NOMO-1 treated with dmso at 0.1 percent for 144 hours (cell line): ENCODE measurements around the gene CREB3L4.
"Not testable (repeated sequence)": the region's sequence is repeated elsewhere in the genome, so short reads cannot be mapped to it uniquely, and the experiment has no call there.

Experiments used
- DNase-seq: peaks from one replicate; lab custom pipeline; 2025; ENCODE audit not compliant: unreplicated experiment; lab: John Stamatoyannopoulos, UW

The CREB3L4 gene

GRCh38 chr1:153985341-153985912 is 17.7 kb downstream of the CREB3L4 start:
- no peak for DNase-seq

- peak; percentile 38 for DNase-seq
Observed at GRCh38 chr1:153985941-153986761, 18.4 kb downstream of the CREB3L4 start, which contains the start of gene RAB13. Gene RAB13 (minus strand): TSS chr1:153986339. CDS start chr1:153986236, 103 bp downstream.

GRCh38 chr1:153987621-153988020 is 19.9 kb downstream of the CREB3L4 start:
- DNase-seq: no peak

- DNase-seq: peak; percentile 97
Observed at GRCh38 chr1:153990468-153991150, 22.9 kb downstream of the CREB3L4 start, which contains the start of gene RPS27. Gene RPS27 (plus strand): TSS chr1:153990762. CDS start chr1:153990797, 35 bp downstream.

GRCh38 chr1:153991151-153991630 is 23.5 kb downstream of the CREB3L4 start:
- DNase-seq: no peak

- DNase-seq: no peak
Observed at GRCh38 chr1:153991806-153992205, 24.1 kb downstream of the CREB3L4 start.

- no peak for DNase-seq
Observed at GRCh38 chr1:153995202-153995601, 27.5 kb downstream of the CREB3L4 start.

GRCh38 chr1:153995640-153996039 is 27.9 kb downstream of the CREB3L4 start:
- DNase-seq: no peak

- not testable (repeated sequence) for DNase-seq
Observed at GRCh38 chr1:153996882-153997281, 29.2 kb downstream of the CREB3L4 start.

- DNase-seq: no peak
Observed at GRCh38 chr1:154000420-154000819, 32.7 kb downstream of the CREB3L4 start.

- no peak for DNase-seq
Observed at GRCh38 chr1:154006136-154006535, 38.4 kb downstream of the CREB3L4 start.

- no peak for DNase-seq
Observed at GRCh38 chr1:154012129-154012528, 44.4 kb downstream of the CREB3L4 start.

GRCh38 chr1:154012543-154012942 is 44.8 kb downstream of the CREB3L4 start:
- DNase-seq: not testable (repeated sequence)

GRCh38 chr1:154014154-154014907 is 46.6 kb downstream of the CREB3L4 start:
- DNase-seq: peak; percentile 19

GRCh38 chr1:154019269-154019668 is 51.6 kb downstream of the CREB3L4 start:
- no peak for DNase-seq

GRCh38 chr1:154019940-154020339 is 52.2 kb downstream of the CREB3L4 start:
- no peak for DNase-seq
